Subcutaneous adipose tissue (tissue), 4 donors: ENCODE results near the gene PFDN5. TPM values are rescaled to one million over a fixed set of nuclear protein-coding genes. Genes with fewer than 3 reads are reported as not detected.

ENCODE experiments used
- CTCF ChIP-seq: fragments of 450-650 bp; IDR thresholded peaks from one replicate; pipeline ENCODE4 v1.5.1; 2016; ENCODE audit warnings: low read depth, mild to moderate bottlenecking, control low read depth, antibody characterized with exemption, moderate library complexity
- total RNA-seq, 4 donors: library from RNA; depleted of rRNA; stranded (reverse); fragments of >200 nt; gene quantifications; one replicate each; pipeline ENCODE4 v1.1.0, GENCODE V29; 2016

The PFDN5 gene
- total RNA-seq, 4 donors from 2014 or later, result 523 to 856 (median 791) TPM

GRCh38 chr12:53324113-53324778 lies 28.9 kb downstream of the PFDN5 start:
- no peak for TF ChIP-seq CTCF

GRCh38 chr12:53324779-53325510 lies 29.6 kb downstream of the PFDN5 start:
- TF ChIP-seq CTCF, result no peak

- no peak for TF ChIP-seq CTCF
Observed at GRCh38 chr12:53325511-53326061, 30.2 kb downstream of the PFDN5 start.

- TF ChIP-seq CTCF, result no peak
Observed at GRCh38 chr12:53326460-53327185, 31.3 kb downstream of the PFDN5 start.

- TF ChIP-seq CTCF, result no peak
Observed at GRCh38 chr12:53327435-53328042, 32.2 kb downstream of the PFDN5 start.

- TF ChIP-seq CTCF, result no peak
Observed at GRCh38 chr12:53328043-53328435, 32.7 kb downstream of the PFDN5 start.
